Fibroblast of lung (primary cell): Measurements from ENCODE around the gene PSD4. TPM values are rescaled to one million over a fixed set of nuclear protein-coding genes. Genes with fewer than 3 reads are reported as not detected.

Experiments used
- DNase-seq, 2 donors: peaks; one replicate each; pipeline versions ENCODE4 v3.0.0 to v3.0.0-alpha.2; 2010; ENCODE audit warnings: low read depth in 2 of 2
- H2AFZ ChIP-seq: 2 replicates; pipeline ENCODE4 v1.5.1; 2012; ENCODE audit warnings: low read length, control low read depth, inconsistent platforms
- H3K27ac ChIP-seq: 2 replicates; pipeline ENCODE4 v1.5.1; 2011; ENCODE audit warnings: low read length, control low read depth; ENCODE audit not compliant: insufficient read depth
- H3K27me3 ChIP-seq: 2 replicates; pipeline ENCODE4 v1.5.1; 2011; ENCODE audit warnings: mild to moderate bottlenecking, low read length; ENCODE audit not compliant: control insufficient read depth, insufficient read depth
- H3K36me3 ChIP-seq: 2 replicates; pipeline ENCODE4 v1.5.1; 2011; ENCODE audit warnings: low read length; ENCODE audit not compliant: control insufficient read depth, insufficient read depth
- H3K4me1 ChIP-seq: 2 replicates; pipeline ENCODE4 v1.5.1; 2011; ENCODE audit warnings: low read length; ENCODE audit not compliant: control insufficient read depth, insufficient read depth; ENCODE audit errors: extremely low read depth
- H3K4me2 ChIP-seq: 2 replicates; pipeline ENCODE4 v1.5.1; 2011; ENCODE audit warnings: low read length, control low read depth; ENCODE audit not compliant: insufficient read depth; ENCODE audit errors: extremely low read depth
- H3K4me3 ChIP-seq, 4 experiments: fragments of 200-600 bp in 1 of 4; sonication (generic) in 1 of 4; replicated peaks in 1 of 4; 2 replicates each; pipeline ENCODE4 v1.5.1; 2011 to 2016; ENCODE audit warnings: low read length in 4 of 4, low read depth in 3 of 4, mild to moderate bottlenecking in 3 of 4, control low read depth in 2 of 4, inconsistent platforms in 1 of 4, mixed read lengths in 1 of 4; ENCODE audit not compliant: insufficient read depth in 1 of 4; ENCODE audit errors: control extremely low read depth in 1 of 4
- H3K79me2 ChIP-seq: 2 replicates; pipeline ENCODE4 v1.5.1; 2012; ENCODE audit warnings: mild to moderate bottlenecking, low read length, inconsistent platforms; ENCODE audit not compliant: control insufficient read depth, insufficient read depth
- H3K9ac ChIP-seq: 2 replicates; pipeline ENCODE4 v1.5.1; 2011; ENCODE audit warnings: mild to moderate bottlenecking, low read length, control low read depth; ENCODE audit not compliant: insufficient read depth
- H3K9me3 ChIP-seq: 2 replicates; pipeline ENCODE4 v1.5.1; 2012; ENCODE audit warnings: low read depth, low read length; ENCODE audit not compliant: control insufficient read depth, insufficient read depth
- H4K20me1 ChIP-seq: 2 replicates; pipeline ENCODE4 v1.5.1; 2011; ENCODE audit warnings: low read length; ENCODE audit not compliant: control insufficient read depth, insufficient read depth; ENCODE audit errors: extremely low read depth
- CTCF ChIP-seq, 2 donors: IDR thresholded peaks in 1 of 2; conservative IDR thresholded peaks in 1 of 2; 1 replicate in 1 of 2; 2 replicates in 1 of 2; pipeline ENCODE4 v1.5.1; 2011 to 2012; ENCODE audit warnings: low read length in 2 of 2, control low read depth in 1 of 2, inconsistent platforms in 1 of 2, low read depth in 1 of 2, mild to moderate bottlenecking in 1 of 2
- EZH2 ChIP-seq: IDR thresholded peaks from 2 replicates; pipeline ENCODE4 v1.5.1; 2012; ENCODE audit warnings: low read length, control low read depth, mild to moderate bottlenecking; ENCODE audit errors: missing control alignments
- polyA plus RNA-seq, 2 donors: library from polyadenylated mRNA; depleted of rRNA in 1 of 2; stranded (reverse) in 1 of 2; unstranded in 1 of 2; fragments of >200 nt; gene quantifications; 2 replicates each; pipeline ENCODE4 v1.2.1, GENCODE V29; 2011 to 2012; ENCODE audit warnings: missing spikeins in 1 of 2
- total RNA-seq: library from RNA; depleted of rRNA; stranded (reverse); fragments of >200 nt; gene quantifications from 2 replicates; pipeline ENCODE4 v1.2.1, GENCODE V29; 2014

PSD4 gene
- total and polyA plus RNA-seq, 2 donors (not counting 1 experiment from before 2014, with no cell fraction given): 1.0 to 6.1 TPM

- no peaks in the 10 kb centered on the region for H3K79me2 ChIP-seq
- H3K27ac ChIP-seq: no peak overlapping the region
- no peaks in the 10 kb centered on the region for H3K27me3 ChIP-seq
- no peak overlapping the region for H3K4me2 ChIP-seq
- no peak overlapping the region for H2AFZ ChIP-seq
- H3K4me3 ChIP-seq: no peak overlapping the region
- no peaks in the 10 kb centered on the region for H3K4me1 ChIP-seq
- no peak for DNase-seq
- no peaks in the 10 kb centered on the region for H4K20me1 ChIP-seq
- no peak overlapping the region for H3K9ac ChIP-seq
- no peak for TF ChIP-seq CTCF (conservative IDR thresholded peaks at IDR 0.05 in 1 of 2, IDR thresholded peaks at IDR 0.05 in 1 of 2; ENCODE audit: low read depth in 1 of 2, low read length in 2 of 2)
- no peak for TF ChIP-seq EZH2
- no peaks in the 10 kb centered on the region for H3K9me3 ChIP-seq
- H3K36me3 ChIP-seq: no peaks in the 10 kb centered on the region
Observed at GRCh38 chr2:113179446-113180045, 5.8 kb downstream of the PSD4 start.

- Histone ChIP-seq H3K4me2 (no peak overlapping the region), H3K9me3 (no peaks in the 10 kb centered on the region), H3K79me2 (no peaks in the 10 kb centered on the region), H3K4me3 (no peak overlapping the region), H3K4me1 (no peaks in the 10 kb centered on the region), H3K36me3 (no peaks in the 10 kb centered on the region), H4K20me1 (no peaks in the 10 kb centered on the region), H2AFZ (no peak overlapping the region), H3K9ac (no peak overlapping the region), H3K27ac (no peak overlapping the region), H3K27me3 (no peaks in the 10 kb centered on the region)
- no peak for TF ChIP-seq CTCF (conservative IDR thresholded peaks at IDR 0.05 in 1 of 2, IDR thresholded peaks at IDR 0.05 in 1 of 2; ENCODE audit: low read depth in 1 of 2, low read length in 2 of 2)
- TF ChIP-seq EZH2: no peak
- DNase-seq: no peak
Observed at GRCh38 chr2:113180131-113180946, 6.6 kb downstream of the PSD4 start.

GRCh38 chr2:113181258-113182051 lies 7.7 kb downstream of the PSD4 start:
- no peak for TF ChIP-seq EZH2
- TF ChIP-seq CTCF (conservative IDR thresholded peaks at IDR 0.05 in 1 of 2, IDR thresholded peaks at IDR 0.05 in 1 of 2; ENCODE audit: low read depth in 1 of 2, low read length in 2 of 2): no peak
- Histone ChIP-seq H4K20me1 (no peaks in the 10 kb centered on the region), H3K79me2 (no peaks in the 10 kb centered on the region), H3K27ac (no peak overlapping the region), H3K27me3 (no peaks in the 10 kb centered on the region), H3K4me1 (no peaks in the 10 kb centered on the region), H2AFZ (no peak overlapping the region), H3K36me3 (no peaks in the 10 kb centered on the region), H3K4me3 (no peak overlapping the region), H3K4me2 (no peak overlapping the region), H3K9ac (no peak overlapping the region), H3K9me3 (no peaks in the 10 kb centered on the region)
- no peak for DNase-seq
